ENCODE data around the gene IQGAP1.

DNA sequence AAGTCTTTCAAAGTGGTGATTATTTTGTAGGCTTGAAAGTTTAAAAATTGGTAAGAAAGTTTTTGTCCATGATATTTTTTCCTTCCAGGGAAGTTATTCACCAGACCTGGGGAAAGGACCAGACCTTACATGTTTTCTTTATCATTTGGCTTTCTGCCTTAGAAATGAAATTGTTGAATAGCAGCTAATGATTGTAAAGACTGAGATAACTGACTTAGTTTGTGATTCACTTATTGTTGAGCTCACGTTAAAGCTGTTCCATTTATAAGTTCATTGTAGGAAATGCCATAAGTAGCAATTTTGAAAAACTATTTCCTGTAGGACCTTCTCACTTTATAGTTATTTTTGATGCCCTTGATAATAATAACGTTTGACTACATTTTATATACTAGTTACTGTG lies 51.9 kb downstream of the IQGAP1 start:
- no peak for TF ChIP-seq CTCF (IDR thresholded peaks at IDR 0.05)
- TF ChIP-seq POLR2A (IDR thresholded peaks at IDR 0.05): no peak
